H9 (cell line): ENCODE results near the gene PPP3CA. TPM values are rescaled to one million over a fixed set of nuclear protein-coding genes. Genes with fewer than 3 reads are reported as not detected.

Source experiments
- DNase-seq: peaks from one replicate; pipeline ENCODE4 v3.0.0-alpha.2; 2017
- H2AFZ ChIP-seq: one replicate; pipeline ENCODE4 v1.6.1; 2013; ENCODE audit warnings: mild to moderate bottlenecking, low read length, control low read depth, moderate library complexity
- H2AK5ac ChIP-seq: 2 replicates; pipeline ENCODE4 v1.6.1; 2013; ENCODE audit warnings: low read length, control low read depth, mixed read lengths; ENCODE audit not compliant: insufficient read length
- H2BK120ac ChIP-seq: one replicate; pipeline ENCODE4 v1.6.1; 2013; ENCODE audit warnings: low read depth, mild to moderate bottlenecking, low read length, control low read depth, inconsistent platforms; ENCODE audit not compliant: poor library complexity, severe bottlenecking
- H2BK12ac ChIP-seq: 2 replicates; pipeline ENCODE4 v1.6.1; 2013; ENCODE audit warnings: low read length, control low read depth, mixed read lengths, low read depth; ENCODE audit not compliant: insufficient read length
- H2BK15ac ChIP-seq: 2 replicates; pipeline ENCODE4 v1.6.1; 2013; ENCODE audit warnings: low read depth, low read length, control low read depth
- H2BK20ac ChIP-seq: one replicate; pipeline ENCODE4 v1.6.1; 2013; ENCODE audit warnings: low read depth, mild to moderate bottlenecking, low read length, control low read depth, inconsistent platforms; ENCODE audit not compliant: poor library complexity, severe bottlenecking
- H2BK5ac ChIP-seq: 2 replicates; pipeline ENCODE4 v1.6.1; 2013; ENCODE audit warnings: low read length, control low read depth, mixed read lengths; ENCODE audit not compliant: insufficient read length
- H3K14ac ChIP-seq: 2 replicates; pipeline ENCODE4 v1.6.1; 2013; ENCODE audit warnings: low read length, control low read depth; ENCODE audit not compliant: insufficient read depth
- H3K18ac ChIP-seq: 2 replicates; pipeline ENCODE4 v1.6.1; 2013; ENCODE audit warnings: low read depth, mild to moderate bottlenecking, mixed read lengths, low read length, control low read depth; ENCODE audit not compliant: insufficient read length
- H3K23ac ChIP-seq: 2 replicates; pipeline ENCODE4 v1.6.1; 2013; ENCODE audit warnings: low read length, control low read depth, mixed read lengths, low read depth; ENCODE audit not compliant: insufficient read length
- H3K23me2 ChIP-seq: 2 replicates; pipeline ENCODE4 v1.6.1; 2013; ENCODE audit warnings: low read depth, mild to moderate bottlenecking, mixed read lengths, low read length, control low read depth; ENCODE audit not compliant: insufficient read length, poor library complexity, severe bottlenecking
- H3K27ac ChIP-seq: 2 replicates; pipeline ENCODE4 v1.5.1; 2013; ENCODE audit warnings: low read length, control low read depth, mixed read lengths, low read depth; ENCODE audit not compliant: insufficient read length
- H3K27me3 ChIP-seq: 2 replicates; pipeline ENCODE4 v1.6.1; 2013; ENCODE audit warnings: low read length, control low read depth, inconsistent platforms; ENCODE audit not compliant: insufficient read depth
- H3K4ac ChIP-seq: 2 replicates; pipeline ENCODE4 v1.6.1; 2013; ENCODE audit warnings: low read depth, mild to moderate bottlenecking, control low read depth, inconsistent platforms, low read length, moderate library complexity
- H3K4me1 ChIP-seq: 2 replicates; pipeline ENCODE4 v1.6.1; 2013; ENCODE audit warnings: low read length, control low read depth, inconsistent platforms; ENCODE audit not compliant: insufficient read depth
- H3K4me2 ChIP-seq: 2 replicates; pipeline ENCODE4 v1.6.1; 2013; ENCODE audit warnings: low read length, control low read depth, mixed read lengths; ENCODE audit not compliant: insufficient read length, insufficient read depth
- H3K56ac ChIP-seq: 2 replicates; pipeline ENCODE4 v1.6.1; 2013; ENCODE audit warnings: low read depth, mild to moderate bottlenecking, mixed read lengths, low read length, control low read depth; ENCODE audit not compliant: insufficient read length
- H3K79me1 ChIP-seq: 2 replicates; pipeline ENCODE4 v1.6.1; 2013; ENCODE audit warnings: low read depth, mild to moderate bottlenecking, moderate library complexity, low read length, control low read depth, inconsistent platforms; ENCODE audit not compliant: insufficient read depth, poor library complexity, severe bottlenecking
- H3K79me2 ChIP-seq: 2 replicates; pipeline ENCODE4 v1.6.1; 2013; ENCODE audit warnings: low read length, control low read depth, inconsistent platforms; ENCODE audit not compliant: insufficient read depth
- H3K9ac ChIP-seq: 2 replicates; pipeline ENCODE4 v1.6.1; 2013; ENCODE audit warnings: low read length, control low read depth, mixed read lengths; ENCODE audit not compliant: insufficient read length; ENCODE audit errors: extremely low read depth
- H3K9me3 ChIP-seq: one replicate; pipeline ENCODE4 v1.6.1; 2013; ENCODE audit warnings: low read depth, low read length, inconsistent platforms; ENCODE audit not compliant: control insufficient read depth
- H3T11ph ChIP-seq: one replicate; pipeline ENCODE4 v1.6.1; 2013; ENCODE audit warnings: mild to moderate bottlenecking, low read length, control low read depth, inconsistent platforms
- H4K20me1 ChIP-seq: one replicate; pipeline ENCODE4 v1.6.1; 2013; ENCODE audit not compliant: control insufficient read depth, insufficient read length, insufficient read depth
- H4K5ac ChIP-seq: 2 replicates; pipeline ENCODE4 v1.6.1; 2013; ENCODE audit warnings: low read depth, mild to moderate bottlenecking, mixed read lengths, low read length, control low read depth; ENCODE audit not compliant: insufficient read length
- H4K8ac ChIP-seq: replicated peaks from 2 replicates; pipeline ENCODE4 v1.6.1; 2013; ENCODE audit warnings: low read length, control low read depth, mixed read lengths, low read depth; ENCODE audit not compliant: insufficient read length
- H4K91ac ChIP-seq: 2 replicates; pipeline ENCODE4 v1.6.1; 2013; ENCODE audit warnings: low read depth, mild to moderate bottlenecking, moderate library complexity, mixed read lengths, low read length, control low read depth; ENCODE audit not compliant: insufficient read length
- H3K27ac Mint-ChIP-seq, 3 experiments: 2 replicates in 2 of 3; 3 replicates in 1 of 3; pipeline ENCODE4 v1.8.0; 2020 to 2021; ENCODE audit warnings: mixed read lengths in 3 of 3, mild to moderate bottlenecking in 1 of 3, moderate library complexity in 1 of 3
- H3K27me3 Mint-ChIP-seq: 2 replicates; pipeline ENCODE4 v1.8.0; 2021; ENCODE audit warnings: low read depth, mild to moderate bottlenecking, moderate library complexity, mixed read lengths
- H3K36me3 Mint-ChIP-seq, 3 experiments: 2 replicates in 2 of 3; 3 replicates in 1 of 3; pipeline ENCODE4 v1.8.0; 2020 to 2021; ENCODE audit warnings: low read depth in 3 of 3, mixed read lengths in 3 of 3; ENCODE audit not compliant: insufficient read depth in 1 of 3
- H3K4me1 Mint-ChIP-seq, 2 experiments: 2 replicates each; pipeline ENCODE4 v1.8.0; 2020; ENCODE audit warnings: mixed read lengths in 2 of 2
- H3K4me3 Mint-ChIP-seq, 2 experiments: 2 replicates in 1 of 2; 3 replicates in 1 of 2; pipeline ENCODE4 v1.8.0; 2020 to 2021; ENCODE audit warnings: mild to moderate bottlenecking in 2 of 2, mixed read lengths in 2 of 2, moderate library complexity in 1 of 2
- H3K9me3 Mint-ChIP-seq, 2 experiments: 2 replicates in 1 of 2; 3 replicates in 1 of 2; pipeline ENCODE4 v1.8.0; 2020; ENCODE audit warnings: mild to moderate bottlenecking in 2 of 2, mixed read lengths in 2 of 2, moderate library complexity in 1 of 2
- WGBS: extraction: QIAGEN DNeasy Blood & Tissue Kit; methylation state at CpG from one replicate; pipeline ENCODE4 v1.1.7; 2013; ENCODE audit warnings: missing lambda C conversion rate, low lambda C conversion rate, mixed read lengths; ENCODE audit not compliant: insufficient read length; ENCODE audit errors: extremely low coverage; 5-methylcytosine and 5-hydroxymethylcytosine counted together
- total RNA-seq: library from RNA; stranded (reverse); gene quantifications from 2 replicates; pipeline ENCODE4 v1.2.1, GENCODE V29; 2021
- TF ChIP-seq, protein P1 (sequence below): fragments of 200-600 bp; sonication (generic); conservative IDR thresholded peaks from 3 replicates; pipeline ENCODE4 v1.8.0; 2021; ENCODE audit warnings: antibody characterized with exemption, mild to moderate bottlenecking

The PPP3CA gene
- total RNA-seq, 1 experiment from 2014 or later: 16.8 TPM

DNA sequence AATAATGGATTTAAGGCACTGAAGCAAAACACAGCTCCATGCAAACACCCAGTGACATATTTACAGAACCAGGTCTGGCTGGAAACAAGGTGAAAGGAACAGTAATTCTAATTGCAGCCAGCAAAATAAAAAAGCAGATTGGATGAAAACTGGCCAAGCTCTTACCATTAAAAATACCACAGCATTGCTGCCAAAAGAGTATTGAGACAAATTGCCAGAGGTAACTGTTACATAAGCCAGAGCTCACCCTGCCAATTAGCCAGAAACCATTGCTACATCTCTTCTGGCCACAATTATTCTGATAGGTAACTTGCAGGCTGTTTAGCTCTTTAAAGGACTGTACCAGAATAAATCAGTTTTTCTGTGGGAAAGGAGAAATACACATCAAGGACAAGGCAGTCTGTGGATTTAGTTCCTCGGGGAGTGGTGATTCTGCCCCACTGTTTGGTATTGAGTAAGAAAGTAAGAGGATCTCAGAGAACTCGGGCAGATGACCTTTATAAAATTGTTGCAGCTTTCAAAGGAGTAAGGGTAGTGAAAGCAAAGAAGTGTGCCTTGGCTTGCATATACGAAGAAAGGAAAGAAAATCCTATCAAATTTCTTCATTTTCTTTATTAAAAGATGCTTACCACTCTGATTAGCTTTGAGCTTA lies 369.5 kb downstream of the PPP3CA start:
- Mint-ChIP-seq H3K27ac (no peak overlapping the region), H3K9me3 (no peaks in the 10 kb centered on the region), H3K4me3 (no peak overlapping the region), H3K4me1 (peaks cover 19 to 23% of the 10 kb centered on the region in 2 experiments), H3K36me3 (no peaks in the 10 kb centered on the region; a peak in 1 of 7 replicates), H3K27me3 (no peaks in the 10 kb centered on the region)
- no peak overlapping the region for H4K5ac ChIP-seq
- H3K9me3 ChIP-seq: no peaks in the 10 kb centered on the region
- H3K4me2 ChIP-seq: no peak overlapping the region
- H2AFZ ChIP-seq: no peak overlapping the region
- WGBS: no CpG with 5 or more reads among the region's 3 CpGs
- DNase-seq: no peak
- H2BK12ac ChIP-seq: no peak overlapping the region
- H4K8ac ChIP-seq: no peak overlapping the region
- no peak overlapping the region for H2BK5ac ChIP-seq
- no peaks in the 10 kb centered on the region for H3K79me2 ChIP-seq
- H2BK20ac ChIP-seq: no peak overlapping the region
- H3K4me1 ChIP-seq: no peaks in the 10 kb centered on the region; the same call in 1 of the 2 replicates
- H3K27ac ChIP-seq: no peak overlapping the region
- H3K9ac ChIP-seq: no peak overlapping the region
- no peaks in the 10 kb centered on the region for H4K20me1 ChIP-seq
- no peaks in the 10 kb centered on the region for H3K27me3 ChIP-seq
- no peaks in the 10 kb centered on the region for H3K79me1 ChIP-seq
- H3K23ac ChIP-seq: no peak overlapping the region
- no peaks in the 10 kb centered on the region for H3K23me2 ChIP-seq
- TF ChIP-seq, protein P1, sequence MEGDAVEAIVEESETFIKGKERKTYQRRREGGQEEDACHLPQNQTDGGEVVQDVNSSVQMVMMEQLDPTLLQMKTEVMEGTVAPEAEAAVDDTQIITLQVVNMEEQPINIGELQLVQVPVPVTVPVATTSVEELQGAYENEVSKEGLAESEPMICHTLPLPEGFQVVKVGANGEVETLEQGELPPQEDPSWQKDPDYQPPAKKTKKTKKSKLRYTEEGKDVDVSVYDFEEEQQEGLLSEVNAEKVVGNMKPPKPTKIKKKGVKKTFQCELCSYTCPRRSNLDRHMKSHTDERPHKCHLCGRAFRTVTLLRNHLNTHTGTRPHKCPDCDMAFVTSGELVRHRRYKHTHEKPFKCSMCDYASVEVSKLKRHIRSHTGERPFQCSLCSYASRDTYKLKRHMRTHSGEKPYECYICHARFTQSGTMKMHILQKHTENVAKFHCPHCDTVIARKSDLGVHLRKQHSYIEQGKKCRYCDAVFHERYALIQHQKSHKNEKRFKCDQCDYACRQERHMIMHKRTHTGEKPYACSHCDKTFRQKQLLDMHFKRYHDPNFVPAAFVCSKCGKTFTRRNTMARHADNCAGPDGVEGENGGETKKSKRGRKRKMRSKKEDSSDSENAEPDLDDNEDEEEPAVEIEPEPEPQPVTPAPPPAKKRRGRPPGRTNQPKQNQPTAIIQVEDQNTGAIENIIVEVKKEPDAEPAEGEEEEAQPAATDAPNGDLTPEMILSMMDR: no peak
- H3K56ac ChIP-seq: no peak overlapping the region
- no peak overlapping the region for H2BK15ac ChIP-seq
- H3K14ac ChIP-seq: no peak overlapping the region
- no peak overlapping the region for H2AK5ac ChIP-seq
- no peak overlapping the region for H2BK120ac ChIP-seq
- H3T11ph ChIP-seq: no peak overlapping the region
- H4K91ac ChIP-seq: no peak overlapping the region
- H3K4ac ChIP-seq: no peak overlapping the region
- H3K18ac ChIP-seq: no peak overlapping the region
